HCT116 (cell line): ENCODE results near the gene SLC25A17. TPM values are rescaled to one million over a fixed set of nuclear protein-coding genes. Genes with fewer than 3 reads are reported as not detected.

Experiments used
- ATAC-seq: fragments of 200-7000 bp; cut with Tn5 transposase; 2 replicates; pipeline ENCODE4 v1.9.1; 2020; ENCODE audit warnings: mild to moderate bottlenecking, moderate library complexity
- BruUV-seq: library from RNA; stranded (reverse); fragments of 400-500 nt; replicated peaks from 2 replicates; lab custom pipeline; 2021; lab: Mats Ljungman, UMichigan
- CTCF ChIA-PET: fragments of 300-600 bp; sonication (Branson Sonifier 250); formaldehyde crosslinking; loops from one replicate; lab custom pipeline; 2021; ENCODE audit warnings: antibody characterized with exemption; lab: Charles Lee
- POLR2A ChIA-PET: fragments of 300-600, 350-600 bp; sonication (Branson Sonifier 250); formaldehyde crosslinking; loops from one replicate; lab custom pipeline; 2021; ENCODE audit warnings: antibody characterized with exemption; lab: Charles Lee
- RAD21 ChIA-PET, 2 experiments: fragments of 300-600 bp; sonication (Branson Sonifier 250); formaldehyde crosslinking; loops; one replicate each; lab custom pipeline; 2023; ENCODE audit warnings: low total read pairs in 2 of 2; ENCODE audit not compliant: uncharacterized antibody in 2 of 2, unreplicated experiment in 2 of 2, low non-redundant PET in 1 of 2; lab: Charles Lee
- DNase-seq: peaks from one replicate; pipeline ENCODE4 v3.0.0-alpha.2; 2010; ENCODE audit warnings: low read depth, low spot score
- H2AFZ ChIP-seq: fragments of 200-600 bp; shearing (Covaris generic), sonication (generic); 2 replicates; pipeline ENCODE4 v1.6.1; 2017; ENCODE audit warnings: low read depth, mixed run types, mixed read lengths, antibody characterized with exemption, low read length; ENCODE audit not compliant: poor library complexity, severe bottlenecking
- H3K27ac ChIP-seq: 2 replicates; pipeline ENCODE4 v1.5.1; 2012; ENCODE audit warnings: low read depth, low read length
- H3K27me3 ChIP-seq: fragments of 200-600 bp; sonication (generic); 2 replicates; pipeline ENCODE4 v1.6.1; 2016; ENCODE audit warnings: mixed run types, low read length, mixed read lengths; ENCODE audit not compliant: insufficient read depth
- H3K36me3 ChIP-seq, 2 experiments: fragments of 200-500 bp in 1 of 2; fragments of 200-600 bp in 1 of 2; sonication (Bioruptor generic) in 1 of 2; sonication (generic) in 1 of 2; 2 replicates each; pipeline versions ENCODE4 v1.5.1 to v1.6.1; 2014 to 2016; ENCODE audit warnings: low read length in 2 of 2, inconsistent platforms in 1 of 2, mixed read lengths in 1 of 2, mixed run types in 1 of 2; ENCODE audit not compliant: insufficient read depth in 2 of 2, control insufficient read depth in 1 of 2
- H3K4me1 ChIP-seq, 2 experiments: fragments of 200-600 bp in 1 of 2; sonication (generic) in 1 of 2; 2 replicates each; pipeline versions ENCODE4 v1.5.1 to v1.6.1; 2012 to 2017; ENCODE audit warnings: low read length in 2 of 2, inconsistent platforms in 1 of 2, mild to moderate bottlenecking in 1 of 2, mixed read lengths in 1 of 2, mixed run types in 1 of 2, moderate library complexity in 1 of 2; ENCODE audit not compliant: insufficient read depth in 2 of 2, control insufficient read depth in 1 of 2
- H3K4me2 ChIP-seq: fragments of 200-600 bp; sonication (generic); 2 replicates; pipeline ENCODE4 v1.6.1; 2017; ENCODE audit warnings: mixed run types, low read length, mixed read lengths
- H3K4me3 ChIP-seq, 2 experiments: fragments of 200-600 bp in 1 of 2; sonication (generic) in 1 of 2; replicated peaks in 1 of 2; 2 replicates each; pipeline ENCODE4 v1.5.1; 2011 to 2016; ENCODE audit warnings: low read length in 2 of 2, control low read depth in 1 of 2, low read depth in 1 of 2, mild to moderate bottlenecking in 1 of 2, mixed read lengths in 1 of 2, mixed run types in 1 of 2
- H3K79me2 ChIP-seq: fragments of 200-600 bp; sonication (generic); 2 replicates; pipeline ENCODE4 v1.6.1; 2017; ENCODE audit warnings: mild to moderate bottlenecking, mixed run types, low read length, moderate library complexity, mixed read lengths; ENCODE audit not compliant: insufficient read depth
- H3K9ac ChIP-seq: fragments of 200-600 bp; sonication (generic); 2 replicates; pipeline ENCODE4 v1.6.1; 2016; ENCODE audit warnings: low read length, mixed read lengths
- H3K9me2 ChIP-seq: fragments of 200-600 bp; sonication (generic), shearing (Covaris generic); 2 replicates; pipeline ENCODE4 v1.6.1; 2017; ENCODE audit warnings: mixed run types, mild to moderate bottlenecking, moderate library complexity; ENCODE audit not compliant: insufficient read depth
- H3K9me3 ChIP-seq, 2 experiments: fragments of 200-500 bp in 1 of 2; fragments of 200-600 bp in 1 of 2; sonication (Bioruptor generic) in 1 of 2; sonication (generic) in 1 of 2; 2 replicates each; pipeline ENCODE4 v1.6.1; 2014 to 2017; ENCODE audit warnings: low read length in 2 of 2, mixed read lengths in 2 of 2, inconsistent platforms in 1 of 2, low read depth in 1 of 2, mild to moderate bottlenecking in 1 of 2, mixed run types in 1 of 2, moderate library complexity in 1 of 2; ENCODE audit not compliant: control insufficient read depth in 1 of 2, insufficient read depth in 1 of 2
- H4K20me1 ChIP-seq: fragments of 200-600 bp; sonication (generic), shearing (Covaris generic); 2 replicates; pipeline ENCODE4 v1.6.1; 2017; ENCODE audit warnings: mixed run types, mild to moderate bottlenecking, moderate library complexity; ENCODE audit not compliant: insufficient read depth
- ATF3 ChIP-seq: IDR thresholded peaks from 2 replicates; pipeline ENCODE4 v1.6.1; 2012
- CTCF ChIP-seq, 3 experiments: fragments of 200-600 bp in 1 of 3; sonication (generic) in 1 of 3; IDR thresholded peaks in 2 of 3; conservative IDR thresholded peaks in 1 of 3; 2 replicates each; pipeline ENCODE4 v1.5.1; 2012 to 2017; ENCODE audit warnings: low read depth in 2 of 3, low read length in 2 of 3, antibody characterized with exemption in 1 of 3, borderline replicate concordance in 1 of 3, control low read depth in 1 of 3, mild to moderate bottlenecking in 1 of 3, mixed read lengths in 1 of 3, mixed run types in 1 of 3, moderate library complexity in 1 of 3; ENCODE audit not compliant: insufficient read depth in 1 of 3
- EGR1 ChIP-seq: IDR thresholded peaks from 2 replicates; pipeline ENCODE4 v1.6.1; 2012; ENCODE audit warnings: low read depth
- ELF1 ChIP-seq: IDR thresholded peaks from 2 replicates; pipeline ENCODE4 v1.6.1; 2012; ENCODE audit warnings: low read depth, borderline replicate concordance
- EZH2phosphoT487 ChIP-seq: fragments of 200-600 bp; IDR thresholded peaks from 2 replicates; pipeline ENCODE4 v1.6.1; 2018; ENCODE audit warnings: antibody characterized with exemption, borderline replicate concordance
- FOSL1 ChIP-seq: IDR thresholded peaks from 2 replicates; pipeline ENCODE4 v1.6.1; 2012; ENCODE audit warnings: low read depth
- JUND ChIP-seq: IDR thresholded peaks from 2 replicates; pipeline ENCODE4 v1.6.1; 2012
- POLR2A ChIP-seq: IDR thresholded peaks from 2 replicates; pipeline ENCODE4 v1.7.0; 2011; ENCODE audit warnings: borderline replicate concordance; ENCODE audit not compliant: insufficient read depth, insufficient read length; ENCODE audit errors: extremely low read depth
- RAD21 ChIP-seq: IDR thresholded peaks from 2 replicates; pipeline ENCODE4 v1.6.1; 2012; ENCODE audit warnings: low read depth, mild to moderate bottlenecking
- REST ChIP-seq: IDR thresholded peaks from 2 replicates; pipeline ENCODE4 v1.6.1; 2012; ENCODE audit warnings: low read depth
- SIN3A ChIP-seq: IDR thresholded peaks from 2 replicates; pipeline ENCODE4 v1.6.1; 2012; ENCODE audit warnings: low read depth
- SP1 ChIP-seq: IDR thresholded peaks from 2 replicates; pipeline ENCODE4 v1.6.1; 2012; ENCODE audit warnings: low read depth
- TCF7L2 ChIP-seq: IDR thresholded peaks from 2 replicates; pipeline ENCODE4 v1.7.0; 2011; ENCODE audit warnings: borderline replicate concordance, inconsistent platforms; ENCODE audit not compliant: insufficient read depth, insufficient read length; ENCODE audit errors: extremely low read depth
- YY1 ChIP-seq: IDR thresholded peaks from 2 replicates; pipeline ENCODE4 v1.6.1; 2011; ENCODE audit warnings: low read length, low read depth, moderate library complexity, mild to moderate bottlenecking; ENCODE audit not compliant: insufficient replicate concordance; ENCODE audit errors: extremely low read depth
- ZFX ChIP-seq: fragments of 450-650 bp; IDR thresholded peaks from 2 replicates; pipeline ENCODE4 v1.6.1; 2017
- ZNF274 ChIP-seq: fragments of 200-500 bp; sonication (Bioruptor generic); IDR thresholded peaks from 2 replicates; pipeline ENCODE4 v1.6.1; 2014; ENCODE audit warnings: mild to moderate bottlenecking, low read depth, low read length, inconsistent platforms
- intact Hi-C: fragments of 100-400 bp; cut with micrococcal nuclease; formaldehyde crosslinking; loops from 2 replicates; pipeline ENCODE4 v1.10.0; 2022
- total RNA-seq: library from RNA; stranded (reverse); gene quantifications from one replicate; pipeline ENCODE4 v1.2.1, GENCODE V29; 2021; ENCODE audit not compliant: unreplicated experiment

The SLC25A17 gene
- total RNA-seq, 1 experiment from 2014 or later, result 16.6 TPM

GRCh38 chr22:40838486-40838885, 19.3 kb upstream of the SLC25A17 start:
- H3K9me3 ChIP-seq, result no peaks in the 10 kb centered on the region
- ChIA-PET CTCF (interaction anchor here (0.6 kb wide), 1 partner anchor 153 kb away, joined by 3 read pairs; no protein-coding TSS in a partner anchor), POLR2A (no interaction called here), RAD21 (no interaction called here)
- H4K20me1 ChIP-seq, result peaks cover 10% of the 10 kb centered on the region; the same call in 1 of the 2 replicates
- no peak overlapping the region for H3K4me3 ChIP-seq
- no peaks in the 10 kb centered on the region for H3K4me1 ChIP-seq
- intact Hi-C loops, result no loop called here
- H3K36me3 ChIP-seq, result peaks cover 54 to 73% of the 10 kb centered on the region in 2 experiments
- DNase-seq (no peak), ATAC-seq (no peak)
- TF ChIP-seq YY1 (no peak), TCF7L2 (no peak), CTCF (IDR thresholded peaks at IDR 0.05 in 2 of 3, conservative IDR thresholded peaks at IDR 0.05 in 1 of 3; ENCODE audit: borderline replicate concordance in 1 of 3, insufficient read depth in 1 of 3, low read depth in 2 of 3, low read length in 2 of 3) (no peak), ZNF274 (no peak), SP1 (no peak), EGR1 (no peak), ELF1 (no peak), ZFX (no peak), RAD21 (no peak), POLR2A (no peak), EZH2phosphoT487 (no peak), FOSL1 (no peak), JUND (no peak), ATF3 (no peak), REST (no peak), SIN3A (no peak)
- H2AFZ ChIP-seq, result no peak overlapping the region
- H3K79me2 ChIP-seq, result peaks cover 97% of the 10 kb centered on the region
- no peaks in the 10 kb centered on the region for H3K27me3 ChIP-seq
- H3K9ac ChIP-seq, result no peak overlapping the region
- no peaks in the 10 kb centered on the region for H3K9me2 ChIP-seq
- H3K27ac ChIP-seq, result no peak overlapping the region
- no peak overlapping the region for H3K4me2 ChIP-seq
- no TSS peak for BruUV-seq
